ENCODE data around the gene CAMTA1.

The CAMTA1 gene

GRCh38 chr1:7196036-7196911 lies 411.0 kb downstream of the CAMTA1 start:
- no peak for DNase-seq (ENCODE audit: low spot score)

GRCh38 chr1:7198664-7199063 lies 413.4 kb downstream of the CAMTA1 start:
- DNase-seq (ENCODE audit: low spot score) = no peak

GRCh38 chr1:7199077-7199779 lies 414.0 kb downstream of the CAMTA1 start:
- no peak for DNase-seq (ENCODE audit: low spot score)

GRCh38 chr1:7207875-7208646 lies 422.8 kb downstream of the CAMTA1 start:
- DNase-seq (ENCODE audit: low spot score) = peak; percentile 66

- no peak for DNase-seq (ENCODE audit: low spot score)
These were observed 423.5 kb downstream of the CAMTA1 start for GRCh38 chr1:7208647-7209180.

- peak; percentile 91 for DNase-seq (ENCODE audit: low spot score)
These were observed 424.1 kb downstream of the CAMTA1 start for GRCh38 chr1:7209336-7209735.

- peak; percentile 64 for DNase-seq (ENCODE audit: low spot score)
These were observed 433.1 kb downstream of the CAMTA1 start for GRCh38 chr1:7218210-7218832.

- peak; percentile 33 for DNase-seq (ENCODE audit: low spot score)
These were observed 433.8 kb downstream of the CAMTA1 start for GRCh38 chr1:7219031-7219430.

GRCh38 chr1:7220007-7220406 lies 434.8 kb downstream of the CAMTA1 start:
- no peak for DNase-seq (ENCODE audit: low spot score)

- no peak for DNase-seq (ENCODE audit: low spot score)
These were observed 435.5 kb downstream of the CAMTA1 start for GRCh38 chr1:7220712-7221252.

- DNase-seq (ENCODE audit: low spot score) = no peak
These were observed 436.8 kb downstream of the CAMTA1 start for GRCh38 chr1:7221826-7222694.

- DNase-seq (ENCODE audit: low spot score) = no peak
These were observed 437.4 kb downstream of the CAMTA1 start for GRCh38 chr1:7222695-7223015.

GRCh38 chr1:7223334-7224080 lies 438.3 kb downstream of the CAMTA1 start:
- DNase-seq (ENCODE audit: low spot score) = no peak

GRCh38 chr1:7224081-7224534 lies 438.9 kb downstream of the CAMTA1 start:
- DNase-seq (ENCODE audit: low spot score) = no peak

GRCh38 chr1:7224644-7225043 lies 439.4 kb downstream of the CAMTA1 start:
- no peak for DNase-seq (ENCODE audit: low spot score)

GRCh38 chr1:7225711-7226505 lies 440.7 kb downstream of the CAMTA1 start:
- no peak for DNase-seq (ENCODE audit: low spot score)

GRCh38 chr1:7227654-7228053 lies 442.4 kb downstream of the CAMTA1 start:
- no peak for DNase-seq (ENCODE audit: low spot score)

GRCh38 chr1:7228252-7228961 lies 443.2 kb downstream of the CAMTA1 start:
- no peak for DNase-seq (ENCODE audit: low spot score)

All from cerebellar cortex (tissue), 1 donor.